GM18511 (cell line): ENCODE data around the gene RAP1GAP.
"Not testable (repeated sequence)": the region's sequence is repeated elsewhere in the genome, so short reads cannot be mapped to it uniquely, and the experiment has no call there.

Source experiments
- ATAC-seq: cut with Tn5 transposase; IDR thresholded peaks from one replicate; pipeline ENCODE4 v1.9.1; 2021; ENCODE audit warnings: mild to moderate bottlenecking, moderate library complexity; ENCODE audit not compliant: unreplicated experiment

RAP1GAP gene

GRCh38 chr1:21680381-21680780 lies 11.2 kb upstream of the RAP1GAP start:
- ATAC-seq = no peak

GRCh38 chr1:21677168-21677567 lies 8.0 kb upstream of the RAP1GAP start:
- no peak for ATAC-seq

DNA sequence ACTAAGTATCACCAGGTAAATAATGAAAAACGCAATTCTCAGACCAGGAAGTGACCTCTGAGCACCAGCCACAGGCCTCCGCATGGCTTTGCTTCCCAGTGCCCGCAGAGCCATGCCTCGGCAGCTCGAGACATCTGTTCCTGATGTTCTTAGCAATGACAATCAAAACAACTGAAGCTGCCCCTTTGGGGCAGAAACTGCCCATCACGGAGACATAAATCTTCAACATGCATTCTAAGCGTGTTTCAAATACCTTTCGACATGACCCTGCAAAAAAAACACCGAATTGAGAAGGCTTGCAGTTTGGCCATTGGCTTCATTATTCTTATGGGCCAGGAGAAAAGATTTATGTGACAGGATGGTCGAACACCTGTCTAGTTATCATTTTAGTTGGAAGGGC lies 5.8 kb upstream of the RAP1GAP start:
- ATAC-seq = no peak

- ATAC-seq = not testable (repeated sequence)
Measured at GRCh38 chr1:21673853-21674252, 4.7 kb upstream of the RAP1GAP start.

GRCh38 chr1:21673277-21673780 lies 4.2 kb upstream of the RAP1GAP start:
- no peak for ATAC-seq

GRCh38 chr1:21672478-21673276 lies 3.5 kb upstream of the RAP1GAP start:
- ATAC-seq = no peak

GRCh38 chr1:21671915-21672314 lies 2.8 kb upstream of the RAP1GAP start:
- no peak for ATAC-seq

GRCh38 chr1:21670956-21671902 lies 2.1 kb upstream of the RAP1GAP start:
- no peak for ATAC-seq

DNA sequence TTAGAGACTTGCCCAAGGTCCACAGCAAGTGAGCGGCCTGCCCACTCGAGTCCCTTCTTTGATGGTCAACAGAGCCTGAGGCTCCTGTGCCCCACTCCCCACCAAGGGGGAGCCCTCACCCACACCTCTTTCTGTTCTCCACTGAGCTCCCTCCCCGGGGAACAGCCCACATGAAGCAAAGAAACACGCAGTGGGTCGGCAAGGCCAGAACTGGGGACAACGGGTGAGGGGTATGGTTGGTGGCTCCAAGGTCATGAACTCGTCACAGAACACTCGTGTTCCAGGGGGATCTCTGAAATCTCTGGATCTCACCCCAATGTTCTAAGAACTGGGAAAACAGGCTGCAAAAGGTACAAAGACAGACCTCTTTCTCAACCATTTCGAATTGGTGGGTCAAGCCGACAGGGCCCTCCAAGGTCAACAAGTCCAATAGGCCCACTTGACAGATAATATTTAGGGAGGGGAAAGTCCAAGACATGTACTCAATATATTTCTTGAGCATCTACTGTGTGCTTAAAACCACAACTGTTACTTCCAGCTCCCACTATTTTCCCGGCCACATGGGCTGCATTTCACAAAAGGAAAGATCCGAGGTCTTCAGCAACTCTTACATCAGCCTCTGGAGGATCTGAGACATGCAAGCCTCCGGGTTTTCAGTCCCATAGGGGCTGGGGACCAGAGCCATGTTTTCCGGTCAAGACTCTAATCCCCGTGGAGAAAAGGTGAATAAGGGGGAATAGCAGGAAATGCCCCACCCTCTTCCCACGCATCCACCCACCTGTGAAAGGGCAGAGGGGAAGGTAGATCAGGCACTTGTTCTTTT lies 1.1 kb upstream of the RAP1GAP start:
- ATAC-seq = no peak

- no peak for ATAC-seq
Measured at GRCh38 chr1:21668951-21669257, 253 bp downstream of the RAP1GAP start.

DNA sequence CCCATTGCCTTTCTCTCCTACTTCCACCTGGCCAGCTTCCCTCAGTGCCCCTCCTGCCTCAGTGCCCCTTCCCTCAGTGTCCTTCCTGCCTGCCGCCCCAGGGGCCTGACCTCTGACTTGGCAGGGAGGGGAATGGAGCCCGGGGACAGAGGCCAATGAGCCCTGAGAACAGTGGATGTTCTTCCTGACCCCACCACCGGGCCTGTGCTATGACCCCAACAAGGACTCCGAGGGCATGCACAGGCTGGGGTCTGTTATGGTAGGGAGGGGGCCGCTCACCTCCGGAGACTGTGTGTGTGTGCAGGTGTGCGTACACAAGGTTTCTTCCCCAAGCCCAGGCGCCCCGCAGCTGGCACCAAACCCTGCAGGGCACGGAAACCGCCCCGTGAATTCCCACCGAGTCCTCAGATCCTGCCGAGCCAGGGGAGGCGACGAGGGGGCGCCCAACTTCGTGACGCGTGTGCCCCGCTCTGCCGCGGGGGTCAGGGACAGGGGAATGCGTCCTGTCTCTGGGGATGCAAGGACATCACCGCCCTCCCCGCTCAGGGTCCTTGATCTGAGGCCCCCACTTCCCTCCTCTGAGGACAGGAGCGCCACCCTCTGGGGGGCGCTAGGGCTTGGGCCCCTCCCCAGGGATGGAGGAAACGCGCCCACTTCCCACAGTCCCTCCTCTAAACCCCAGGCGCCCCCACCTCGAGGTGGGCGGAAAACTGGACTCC lies 766 bp downstream of the RAP1GAP start:
- no peak for ATAC-seq

DNA sequence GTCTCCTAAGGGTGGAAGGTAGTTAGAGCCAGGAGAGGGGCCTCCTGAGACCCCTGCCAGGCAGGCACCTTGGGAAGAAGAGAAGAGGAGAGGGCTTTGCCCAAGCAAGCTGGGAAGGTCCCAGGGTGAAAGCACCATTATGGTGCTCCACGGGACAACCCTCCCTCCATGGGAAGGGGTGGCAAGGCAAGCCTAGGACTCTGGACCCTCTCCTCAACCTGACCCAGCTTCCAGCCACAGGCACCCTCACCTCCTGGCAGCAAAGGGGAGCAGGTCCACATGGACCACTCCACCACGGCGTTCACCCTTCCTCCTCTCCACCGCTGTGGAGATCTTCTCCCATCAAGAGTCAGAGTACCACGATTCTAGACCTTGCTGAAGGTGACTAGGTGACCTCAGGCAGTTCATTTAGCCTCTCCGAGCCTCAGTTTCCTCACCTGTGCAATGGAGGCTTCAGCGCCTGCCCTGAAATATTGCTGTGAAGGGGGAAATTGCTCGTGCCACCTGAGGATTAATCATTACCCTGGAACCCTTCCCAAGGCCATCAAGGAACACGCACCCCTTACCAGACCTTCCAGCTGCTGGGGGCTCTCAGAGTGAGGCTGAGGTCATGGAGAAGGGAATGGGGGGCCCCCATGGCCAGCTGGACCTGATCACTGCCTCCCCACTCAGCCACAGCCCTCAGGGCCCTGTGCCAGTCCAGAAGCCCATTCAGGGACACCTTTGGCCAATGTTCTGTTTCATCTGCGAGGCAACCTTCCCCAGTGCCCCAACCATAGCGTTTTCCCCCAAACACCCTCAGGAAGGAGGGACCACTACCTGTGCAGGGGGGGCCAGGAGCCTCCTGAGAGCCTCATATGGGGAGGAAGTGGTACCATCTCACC lies 1.6 kb downstream of the RAP1GAP start:
- ATAC-seq = no peak

DNA sequence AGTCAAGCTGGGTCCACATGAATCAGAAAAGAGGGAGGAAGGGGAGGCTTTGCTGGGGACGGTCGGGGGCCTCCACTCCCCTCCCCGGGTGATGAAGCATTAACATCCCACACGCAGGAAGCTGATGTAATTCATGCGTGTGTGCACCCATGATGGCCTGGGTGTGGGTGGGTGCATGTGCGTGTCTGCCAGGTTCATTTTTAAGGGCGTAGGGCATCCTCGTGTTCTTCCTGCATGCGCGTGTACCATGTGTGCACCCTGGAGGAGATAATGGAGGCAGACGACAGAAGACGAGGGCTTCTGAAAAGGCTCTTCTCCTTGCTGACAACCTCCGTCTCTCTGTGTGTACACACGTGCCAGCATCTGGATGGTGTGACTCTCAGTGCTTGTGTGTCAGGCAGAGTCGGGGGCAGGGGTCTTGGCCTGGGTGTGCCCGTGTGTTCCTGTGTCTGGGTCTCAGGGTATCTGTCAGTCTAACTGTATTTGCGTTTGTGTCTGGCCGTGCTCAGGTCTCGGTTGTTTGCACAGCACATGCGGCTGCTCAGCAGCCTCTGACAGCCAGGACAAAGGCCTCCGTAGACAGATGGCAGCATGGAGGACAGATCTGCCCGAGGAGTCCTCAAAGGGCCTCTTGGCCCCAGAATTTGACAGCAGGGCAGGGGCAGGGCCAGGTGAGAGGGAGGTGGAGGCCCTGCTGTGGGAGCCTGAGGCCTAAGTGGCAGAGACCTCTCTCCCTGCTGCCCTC lies 2.4 kb downstream of the RAP1GAP start:
- no peak for ATAC-seq

- no peak for ATAC-seq
Measured at GRCh38 chr1:21665711-21666575, 3.2 kb downstream of the RAP1GAP start.

DNA sequence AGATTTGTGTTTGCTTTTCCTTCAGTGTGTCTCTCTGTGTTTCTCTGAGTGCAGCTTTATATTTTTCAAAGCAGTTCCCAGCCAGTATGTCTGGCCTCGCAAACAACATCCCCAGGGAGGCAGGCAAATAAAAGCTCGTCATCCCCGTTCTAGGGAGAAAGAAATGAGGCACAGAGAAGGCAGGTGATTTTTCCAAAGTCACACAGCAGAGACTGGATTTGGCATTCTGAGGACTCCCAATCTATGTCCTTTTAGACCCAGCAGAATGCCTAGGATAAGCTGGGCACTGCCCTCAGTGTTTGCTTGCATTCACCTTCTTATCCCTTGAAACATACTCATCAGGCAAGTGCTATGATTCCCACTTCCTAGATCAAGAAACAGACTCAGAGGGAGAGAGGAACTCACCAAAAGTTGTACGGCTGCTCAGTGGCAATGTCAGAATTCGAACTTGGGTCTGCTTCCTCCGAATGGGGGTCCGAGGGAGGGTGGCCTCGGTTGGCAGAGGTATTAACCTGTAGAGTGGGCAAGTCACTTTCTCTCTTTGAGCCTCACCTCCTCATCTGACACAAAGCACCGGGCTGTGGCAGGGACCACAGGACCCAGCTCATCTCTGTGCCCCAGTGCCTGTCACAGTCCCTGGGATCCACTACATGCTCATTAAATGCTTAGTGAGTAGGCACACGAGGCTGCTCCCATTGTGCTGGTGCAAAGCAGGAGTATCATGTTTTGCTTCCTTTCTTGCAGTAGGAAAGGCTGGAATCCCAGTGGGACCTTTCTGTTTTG lies 4.2 kb downstream of the RAP1GAP start:
- no peak for ATAC-seq

DNA sequence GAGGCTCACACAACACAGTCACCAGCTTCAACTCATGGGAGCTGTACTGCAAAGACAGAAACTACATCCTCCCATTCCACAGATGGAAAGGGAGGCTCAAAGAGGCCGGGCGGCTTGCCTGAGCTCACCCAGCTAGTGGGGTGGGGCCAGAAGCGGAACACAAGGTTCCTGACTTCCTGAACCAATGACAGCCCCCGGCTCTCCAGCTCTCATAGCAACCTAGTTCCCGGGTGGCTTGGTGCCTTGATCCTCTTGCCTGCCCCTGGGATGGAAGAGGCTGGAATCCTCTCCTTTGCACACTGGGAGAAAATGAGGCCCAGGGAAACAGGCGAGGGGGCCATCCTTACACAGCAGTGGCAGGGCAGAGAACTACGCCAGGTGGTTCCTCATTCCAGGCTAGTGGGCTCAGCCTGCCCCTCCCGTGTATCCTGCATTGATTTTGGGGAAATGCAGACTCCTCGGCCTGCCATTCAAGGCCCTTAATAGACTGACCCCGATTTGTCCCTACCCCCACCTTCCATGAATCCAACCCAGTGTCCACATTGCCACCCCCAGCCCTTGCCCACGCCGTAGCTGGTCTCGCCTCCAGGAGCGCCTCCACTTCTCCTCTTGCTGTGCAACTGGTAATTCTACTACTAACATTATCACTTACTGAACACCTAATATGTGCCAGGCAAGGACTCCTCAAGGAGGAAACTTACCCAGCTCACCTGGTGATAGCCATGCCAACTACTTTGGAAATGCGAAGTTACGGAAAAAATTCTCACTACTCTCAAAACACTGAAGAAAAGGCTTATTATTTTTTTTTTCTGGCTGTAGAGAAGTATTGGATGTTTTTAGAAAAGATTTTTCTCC lies 5.0 kb downstream of the RAP1GAP start:
- ATAC-seq = no peak
